Transverse colon (tissue), 3 donors: Measurements from ENCODE around the gene PRPH.

Experiments used
- CTCF ChIP-seq, 5 experiments: fragments of 200-600 bp in 3 of 5; fragments of 450-650 bp in 2 of 5; sonication (generic) in 3 of 5; IDR thresholded peaks; 1 replicate in 2 of 5; 2 replicates in 3 of 5; pipeline ENCODE4 v1.5.1; 2016 to 2017; ENCODE audit warnings: antibody characterized with exemption in 5 of 5, inconsistent platforms in 3 of 5, mild to moderate bottlenecking in 2 of 5, moderate library complexity in 1 of 5
- EP300 ChIP-seq: sonication (generic); formaldehyde crosslinking; IDR thresholded peaks from one replicate; pipeline ENCODE4 v1.6.1; 2017; ENCODE audit warnings: antibody characterized with exemption, low read depth
- POLR2A ChIP-seq: fragments of 450-650 bp; IDR thresholded peaks from one replicate; pipeline ENCODE4 v1.6.1; 2016; ENCODE audit warnings: antibody characterized with exemption, mild to moderate bottlenecking, moderate library complexity

DNA sequence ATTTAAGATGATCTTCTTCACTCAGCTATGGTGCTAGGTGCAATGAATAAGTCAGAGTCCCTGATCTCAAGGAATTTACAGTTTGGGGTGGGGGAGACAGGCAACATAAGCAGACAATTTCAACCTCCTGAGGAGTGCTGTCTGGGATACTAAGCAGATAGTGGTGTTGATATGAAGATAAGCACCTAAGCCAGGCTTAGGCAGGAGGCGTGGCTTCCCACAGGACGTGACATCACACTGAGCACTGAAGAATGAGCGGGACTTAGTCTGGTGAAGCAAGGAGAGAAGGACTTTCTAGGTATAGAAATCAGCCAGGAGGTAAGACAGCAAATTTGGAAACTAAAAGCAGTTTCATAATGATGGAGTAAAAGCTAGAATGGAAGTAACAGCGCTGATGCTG, 6.8 kb downstream of the PRPH start:
- TF ChIP-seq EP300 (no peak), CTCF (IDR thresholded peaks at IDR 0.05) (no peak), POLR2A (no peak)
